Cardiac muscle cell (in vitro differentiated cells and primary cell): ENCODE results near the gene SVOP. TPM values are rescaled to one million over a fixed set of nuclear protein-coding genes. Genes with fewer than 3 reads are reported as not detected.
A peak's percentile ranks its signal among the peaks of the same experiment; 100 is the strongest.

Experiments
- DNase-seq, 2 donors: peaks; one replicate each; pipeline versions ENCODE4 v3.0.0 to v3.0.0-alpha.2; 2010 to 2017; ENCODE audit warnings: low read depth in 1 of 2, low spot score in 1 of 2
- H3K27ac ChIP-seq: fragments of 200-600 bp; sonication (generic); 2 replicates; pipeline ENCODE4 v1.5.1; 2016
- H3K27me3 ChIP-seq: fragments of 200-600 bp; sonication (generic); 2 replicates; pipeline ENCODE4 v1.6.0; 2016; ENCODE audit warnings: control low read depth
- H3K36me3 ChIP-seq: fragments of 200-600 bp; sonication (generic); 2 replicates; pipeline ENCODE4 v1.5.1; 2016; ENCODE audit warnings: control low read depth
- H3K4me1 ChIP-seq: fragments of 200-600 bp; sonication (generic); 2 replicates; pipeline ENCODE4 v1.8.1; 2017; ENCODE audit warnings: low read depth, mild to moderate bottlenecking, mixed run types
- H3K4me3 ChIP-seq: fragments of 200-600 bp; sonication (generic); 2 replicates; pipeline ENCODE4 v1.5.1; 2016; ENCODE audit warnings: mild to moderate bottlenecking
- H3K9me3 ChIP-seq: fragments of 200-600 bp; sonication (generic); 2 replicates; pipeline ENCODE4 v1.5.1; 2017; ENCODE audit warnings: low read depth, mild to moderate bottlenecking, control low read depth
- CTCF ChIP-seq: IDR thresholded peaks from 2 replicates; pipeline ENCODE4 v1.5.1; 2012; ENCODE audit warnings: low read depth, mild to moderate bottlenecking, low read length
- polyA plus RNA-seq: library from polyadenylated mRNA; unstranded; fragments of >200 nt; fragmentation: Nextera tagmentation; extraction: Ambion mirVana; gene quantifications from 2 replicates; pipeline ENCODE4 v1.2.1, GENCODE V29; 2016
- total RNA-seq: library from RNA; depleted of rRNA; stranded (reverse); fragments of >200 nt; gene quantifications from 2 replicates; pipeline ENCODE4 v1.2.3, GENCODE V29; 2016

The SVOP gene
- total and polyA plus RNA-seq, 2 experiments from 2014 or later = not detected

GRCh38 chr12:108884116-108885012, 136.5 kb downstream of the SVOP start:
- H3K9me3 ChIP-seq = no peaks in the 10 kb centered on the region
- no peaks in the 10 kb centered on the region for H3K27me3 ChIP-seq
- H3K36me3 ChIP-seq = no peaks in the 10 kb centered on the region
- no peak overlapping the region for H3K4me3 ChIP-seq
- H3K4me1 ChIP-seq = no peaks in the 10 kb centered on the region
- H3K27ac ChIP-seq = no peak overlapping the region
- TF ChIP-seq CTCF = peak; percentile 68
- DNase-seq = peak in 1 of 2 donors; percentile 46

GRCh38 chr12:108881953-108882352, 138.9 kb downstream of the SVOP start:
- no peak for DNase-seq
- Histone ChIP-seq H3K4me3 (no peak overlapping the region), H3K27me3 (no peaks in the 10 kb centered on the region), H3K9me3 (no peaks in the 10 kb centered on the region), H3K4me1 (no peaks in the 10 kb centered on the region), H3K27ac (no peak overlapping the region), H3K36me3 (no peaks in the 10 kb centered on the region)
- TF ChIP-seq CTCF = no peak

- H3K27me3 ChIP-seq = no peaks in the 10 kb centered on the region
- H3K4me1 ChIP-seq = no peaks in the 10 kb centered on the region
- H3K4me3 ChIP-seq = no peak within 1 kb of the TSS
- H3K36me3 ChIP-seq = no peaks in the 10 kb centered on the region
- DNase-seq = no peak
- H3K9me3 ChIP-seq = no peaks in the 10 kb centered on the region
- TF ChIP-seq CTCF = no peak
- H3K27ac ChIP-seq = no peak within 1 kb of the TSS
These were observed 141.1 kb downstream of the SVOP start, which contains the start of gene DAO for GRCh38 chr12:108879615-108880254. DAO (plus strand) TSS chr12:108880092; CDS start chr12:108885007, 4,915 bp downstream.

GRCh38 chr12:108876550-108876949, 144.3 kb downstream of the SVOP start:
- Histone ChIP-seq H3K27me3 (no peaks in the 10 kb centered on the region), H3K4me1 (no peaks in the 10 kb centered on the region), H3K27ac (no peak overlapping the region), H3K9me3 (no peaks in the 10 kb centered on the region), H3K36me3 (no peaks in the 10 kb centered on the region), H3K4me3 (no peak overlapping the region)
- DNase-seq = no peak
- TF ChIP-seq CTCF = no peak

GRCh38 chr12:108875682-108876361, 145.0 kb downstream of the SVOP start:
- H3K27ac ChIP-seq = no peak overlapping the region
- no peak overlapping the region for H3K4me3 ChIP-seq
- H3K27me3 ChIP-seq = no peaks in the 10 kb centered on the region
- no peak for TF ChIP-seq CTCF
- H3K4me1 ChIP-seq = no peaks in the 10 kb centered on the region
- no peaks in the 10 kb centered on the region for H3K36me3 ChIP-seq
- no peak for DNase-seq
- no peaks in the 10 kb centered on the region for H3K9me3 ChIP-seq
